Mesendoderm (in vitro differentiated cells): ENCODE data around the gene TNIK.
A peak's percentile ranks its signal among the peaks of the same experiment; 100 is the strongest.
"Not testable (repeated sequence)": the region's sequence is repeated elsewhere in the genome, so short reads cannot be mapped to it uniquely, and the experiment has no call there.

Source experiments
- DNase-seq: peaks from one replicate; pipeline ENCODE4 v3.0.0; 2013
- H2AK5ac ChIP-seq: 2 replicates; pipeline ENCODE4 v1.6.1; 2013; ENCODE audit warnings: low read length, inconsistent platforms
- H2BK120ac ChIP-seq: 2 replicates; pipeline ENCODE4 v1.6.1; 2013; ENCODE audit warnings: low read depth, mild to moderate bottlenecking, low read length, moderate library complexity, mixed read lengths
- H2BK15ac ChIP-seq: replicated peaks from 2 replicates; pipeline ENCODE4 v1.6.1; 2013; ENCODE audit warnings: low read depth, mild to moderate bottlenecking, moderate library complexity
- H2BK5ac ChIP-seq: 2 replicates; pipeline ENCODE4 v1.6.1; 2013; ENCODE audit warnings: low read length, inconsistent platforms
- H3K18ac ChIP-seq: 2 replicates; pipeline ENCODE4 v1.6.1; 2013; ENCODE audit warnings: mild to moderate bottlenecking, low read length, mixed read lengths
- H3K23ac ChIP-seq: one replicate; pipeline ENCODE4 v1.6.1; 2013; ENCODE audit warnings: low read length
- H3K27ac ChIP-seq: 2 replicates; pipeline ENCODE4 v1.5.1; 2013; ENCODE audit warnings: low read depth, mild to moderate bottlenecking, inconsistent platforms, low read length, moderate library complexity
- H3K27me3 ChIP-seq: 2 replicates; pipeline ENCODE4 v1.6.1; 2013; ENCODE audit warnings: low read length, control low read depth, mild to moderate bottlenecking, inconsistent platforms; ENCODE audit not compliant: insufficient read depth, poor library complexity
- H3K36me3 ChIP-seq: 2 replicates; pipeline ENCODE4 v1.6.1; 2013; ENCODE audit warnings: low read length, inconsistent platforms; ENCODE audit not compliant: control insufficient read depth, insufficient read depth
- H3K4ac ChIP-seq: one replicate; pipeline ENCODE4 v1.6.1; 2013; ENCODE audit warnings: low read depth, mild to moderate bottlenecking, low read length, moderate library complexity
- H3K4me1 ChIP-seq: 2 replicates; pipeline ENCODE4 v1.6.1; 2013; ENCODE audit warnings: low read depth, low read length, inconsistent platforms; ENCODE audit not compliant: control insufficient read depth
- H3K4me2 ChIP-seq: 2 replicates; pipeline ENCODE4 v1.6.1; 2013; ENCODE audit warnings: low read length
- H3K4me3 ChIP-seq: 2 replicates; pipeline ENCODE4 v1.5.1; 2013; ENCODE audit warnings: mild to moderate bottlenecking, low read length
- H3K56ac ChIP-seq: one replicate; pipeline ENCODE4 v1.6.1; 2013; ENCODE audit warnings: low read length
- H3K79me1 ChIP-seq: 2 replicates; pipeline ENCODE4 v1.6.1; 2013; ENCODE audit warnings: low read length, inconsistent platforms
- H3K79me2 ChIP-seq: 2 replicates; pipeline ENCODE4 v1.6.1; 2013; ENCODE audit warnings: mild to moderate bottlenecking, low read length; ENCODE audit not compliant: control insufficient read depth, insufficient read depth
- H3K9ac ChIP-seq: 2 replicates; pipeline ENCODE4 v1.6.1; 2013; ENCODE audit warnings: low read length, inconsistent platforms
- H4K5ac ChIP-seq: one replicate; pipeline ENCODE4 v1.6.1; 2013; ENCODE audit warnings: low read length
- H4K8ac ChIP-seq: one replicate; pipeline ENCODE4 v1.6.1; 2013; ENCODE audit warnings: low read depth, mild to moderate bottlenecking, control low read depth, low read length, moderate library complexity
- WGBS: extraction: QIAGEN DNeasy Blood & Tissue Kit; methylation state at CpG from one replicate; pipeline ENCODE4 v1.1.7; 2013; ENCODE audit warnings: low lambda C conversion rate, missing lambda C conversion rate; ENCODE audit not compliant: insufficient coverage; ENCODE audit errors: extremely low coverage; 5-methylcytosine and 5-hydroxymethylcytosine counted together

Gene TNIK

GRCh38 chr3:171304017-171304416 lies 156.2 kb downstream of the TNIK start:
- not testable (repeated sequence) for H3K79me1 ChIP-seq, H3K27me3 ChIP-seq, H3K18ac ChIP-seq, H2BK15ac ChIP-seq, H4K8ac ChIP-seq, H2BK5ac ChIP-seq, H3K79me2 ChIP-seq, H4K5ac ChIP-seq, H3K4me2 ChIP-seq, H2AK5ac ChIP-seq, H3K27ac ChIP-seq, H2BK120ac ChIP-seq, H3K4ac ChIP-seq, H3K9ac ChIP-seq, H3K4me3 ChIP-seq, DNase-seq, H3K36me3 ChIP-seq, H3K56ac ChIP-seq, H3K4me1 ChIP-seq, H3K23ac ChIP-seq
- WGBS, result no CpG with 5 or more reads among the region's 1 CpG

GRCh38 chr3:171301998-171302397 lies 158.2 kb downstream of the TNIK start:
- H3K23ac ChIP-seq, result no peak overlapping the region
- no peak overlapping the region for H4K5ac ChIP-seq
- no peaks in the 10 kb centered on the region for H3K4me1 ChIP-seq
- peaks cover 1% of the 10 kb centered on the region for H3K79me1 ChIP-seq
- H2BK120ac ChIP-seq, result no peak overlapping the region
- no peak overlapping the region for H3K4me2 ChIP-seq
- H3K27ac ChIP-seq, result no peak overlapping the region
- no peak overlapping the region for H3K18ac ChIP-seq
- WGBS, result no CpG with 5 or more reads among the region's 1 CpG
- no peak overlapping the region for H4K8ac ChIP-seq
- no peak overlapping the region for H3K56ac ChIP-seq
- no peak overlapping the region for H3K4me3 ChIP-seq
- no peaks in the 10 kb centered on the region for H3K27me3 ChIP-seq
- no peaks in the 10 kb centered on the region for H3K36me3 ChIP-seq
- H2BK5ac ChIP-seq, result no peak overlapping the region
- no peak overlapping the region for H3K4ac ChIP-seq
- DNase-seq, result no peak
- no peak overlapping the region for H2AK5ac ChIP-seq
- no peak overlapping the region for H3K9ac ChIP-seq
- no peaks in the 10 kb centered on the region for H3K79me2 ChIP-seq
- no peak overlapping the region for H2BK15ac ChIP-seq

- Histone ChIP-seq H4K8ac (no peak overlapping the region), H3K18ac (no peak overlapping the region), H3K23ac (no peak overlapping the region), H3K56ac (no peak overlapping the region), H2BK120ac (no peak overlapping the region), H3K4ac (no peak overlapping the region), H3K4me1 (no peaks in the 10 kb centered on the region), H2BK15ac (no peak overlapping the region), H3K27ac (no peak overlapping the region), H3K79me2 (no peaks in the 10 kb centered on the region), H3K4me3 (no peak overlapping the region), H3K4me2 (no peak overlapping the region), H3K9ac (no peak overlapping the region), H3K27me3 (no peaks in the 10 kb centered on the region), H3K79me1 (peaks cover 1% of the 10 kb centered on the region), H3K36me3 (no peaks in the 10 kb centered on the region), H2BK5ac (no peak overlapping the region), H2AK5ac (no peak overlapping the region), H4K5ac (no peak overlapping the region)
- DNase-seq, result no peak
- no CpG with 5 or more reads among the region's 1 CpG for WGBS
Measured at GRCh38 chr3:171301002-171301401, 159.2 kb downstream of the TNIK start.

- DNase-seq, result no peak
- Histone ChIP-seq H3K4ac (no peak overlapping the region), H4K5ac (no peak overlapping the region), H3K36me3 (no peaks in the 10 kb centered on the region), H2AK5ac (no peak overlapping the region), H4K8ac (no peak overlapping the region), H3K18ac (no peak overlapping the region), H2BK5ac (no peak overlapping the region), H3K27me3 (no peaks in the 10 kb centered on the region), H3K23ac (no peak overlapping the region), H2BK120ac (no peak overlapping the region), H3K4me3 (no peak overlapping the region), H2BK15ac (no peak overlapping the region), H3K56ac (no peak overlapping the region), H3K9ac (no peak overlapping the region), H3K4me2 (no peak overlapping the region), H3K79me1 (no peaks in the 10 kb centered on the region), H3K27ac (no peak overlapping the region), H3K79me2 (no peaks in the 10 kb centered on the region), H3K4me1 (no peaks in the 10 kb centered on the region)
- no CpG with 5 or more reads among the region's 1 CpG for WGBS
Measured at GRCh38 chr3:171297951-171298350, 162.3 kb downstream of the TNIK start.

GRCh38 chr3:171297207-171297606 lies 163.0 kb downstream of the TNIK start:
- Histone ChIP-seq H2BK5ac (no peak overlapping the region), H2AK5ac (no peak overlapping the region), H3K4me1 (no peaks in the 10 kb centered on the region), H3K4me2 (no peak overlapping the region), H4K5ac (no peak overlapping the region), H3K27me3 (no peaks in the 10 kb centered on the region), H3K56ac (no peak overlapping the region), H3K27ac (no peak overlapping the region), H2BK120ac (no peak overlapping the region), H3K9ac (no peak overlapping the region), H4K8ac (no peak overlapping the region), H3K18ac (no peak overlapping the region), H3K4ac (no peak overlapping the region), H3K23ac (no peak overlapping the region), H3K79me2 (no peaks in the 10 kb centered on the region), H2BK15ac (no peak overlapping the region), H3K79me1 (no peaks in the 10 kb centered on the region), H3K4me3 (no peak overlapping the region), H3K36me3 (no peaks in the 10 kb centered on the region)
- no peak for DNase-seq
- WGBS, result no CpG with 5 or more reads among the region's 2 CpGs

- Histone ChIP-seq H3K79me2 (no peaks in the 10 kb centered on the region), H4K5ac (no peak overlapping the region), H2BK5ac (no peak overlapping the region), H3K36me3 (no peaks in the 10 kb centered on the region), H3K18ac (peak overlapping the region; percentile 71), H3K4ac (no peak overlapping the region), H3K23ac (no peak overlapping the region), H3K79me1 (no peaks in the 10 kb centered on the region), H3K4me3 (no peak overlapping the region), H3K27ac (no peak overlapping the region), H3K4me1 (no peaks in the 10 kb centered on the region), H2AK5ac (no peak overlapping the region), H3K56ac (no peak overlapping the region), H3K27me3 (no peaks in the 10 kb centered on the region), H2BK15ac (no peak overlapping the region), H4K8ac (no peak overlapping the region), H2BK120ac (no peak overlapping the region), H3K4me2 (no peak overlapping the region), H3K9ac (no peak overlapping the region)
- no CpG with 5 or more reads among the region's 5 CpGs for WGBS
- no peak for DNase-seq
Measured at GRCh38 chr3:171295484-171296373, 164.5 kb downstream of the TNIK start.
